Measurements from ENCODE around the gene TMEM87A.

The TMEM87A gene

DNA sequence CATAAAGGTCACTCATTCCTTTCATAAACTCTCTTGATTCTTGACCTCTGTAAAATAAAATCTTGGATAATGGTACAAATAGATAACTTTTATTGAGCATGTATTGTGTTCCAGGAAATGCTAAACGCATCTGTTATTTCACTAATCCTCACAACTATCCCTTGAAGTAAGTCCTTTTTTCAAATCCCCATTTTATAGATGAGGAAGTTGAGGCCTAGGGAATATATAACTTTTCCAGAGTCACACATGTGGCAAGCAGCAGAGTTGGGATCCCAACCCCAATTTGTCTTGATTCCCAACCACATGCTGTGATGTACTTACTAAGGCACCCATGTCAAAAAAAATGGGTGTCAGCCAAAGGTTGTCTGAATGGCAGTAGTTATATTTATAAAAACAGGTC is 71.4 kb downstream of the TMEM87A start:
- no peak for DNase-seq

DNA sequence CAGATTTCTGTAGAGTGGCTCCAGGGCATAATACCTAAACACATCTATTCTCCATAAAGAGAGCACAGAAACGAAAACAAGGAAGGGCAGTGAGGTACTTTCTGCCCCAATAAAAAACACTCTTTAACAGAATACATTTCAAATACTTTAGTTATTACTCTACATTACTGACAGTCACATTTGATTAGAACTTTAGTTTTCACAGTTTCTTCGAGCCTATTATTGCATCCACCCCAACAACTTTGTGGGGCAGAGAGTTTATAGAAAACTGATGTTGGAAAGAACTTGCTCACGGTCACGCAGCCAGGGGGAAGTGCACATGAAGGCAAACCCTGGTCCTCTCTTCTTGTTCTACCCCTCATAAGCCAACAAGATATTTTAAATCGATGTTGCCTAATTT is 74.1 kb downstream of the TMEM87A start:
- no peak for DNase-seq

GRCh38 chr15:42198516-42198915 is 74.7 kb downstream of the TMEM87A start:
- no peak for DNase-seq

GRCh38 chr15:42194513-42194912 is 78.7 kb downstream of the TMEM87A start:
- no peak for DNase-seq

DNA sequence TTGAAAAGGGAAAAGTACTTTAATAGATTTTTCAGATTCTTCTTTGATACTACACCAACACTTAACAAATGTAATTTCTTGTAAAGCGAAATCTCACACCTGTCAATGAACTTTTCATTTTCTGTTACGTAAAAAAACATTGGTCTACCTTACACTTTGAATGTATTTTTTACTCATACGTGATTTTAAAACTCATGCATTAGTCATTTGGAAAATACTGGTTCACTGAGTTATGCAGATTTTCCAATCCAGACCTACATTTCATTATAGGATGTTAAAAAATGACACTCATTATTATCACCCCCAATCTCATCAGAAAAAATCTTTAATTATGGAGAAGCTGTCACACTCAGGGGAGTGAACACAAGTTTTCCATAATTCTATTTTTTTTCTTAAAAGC is 79.8 kb downstream of the TMEM87A start:
- no peak for DNase-seq

DNA sequence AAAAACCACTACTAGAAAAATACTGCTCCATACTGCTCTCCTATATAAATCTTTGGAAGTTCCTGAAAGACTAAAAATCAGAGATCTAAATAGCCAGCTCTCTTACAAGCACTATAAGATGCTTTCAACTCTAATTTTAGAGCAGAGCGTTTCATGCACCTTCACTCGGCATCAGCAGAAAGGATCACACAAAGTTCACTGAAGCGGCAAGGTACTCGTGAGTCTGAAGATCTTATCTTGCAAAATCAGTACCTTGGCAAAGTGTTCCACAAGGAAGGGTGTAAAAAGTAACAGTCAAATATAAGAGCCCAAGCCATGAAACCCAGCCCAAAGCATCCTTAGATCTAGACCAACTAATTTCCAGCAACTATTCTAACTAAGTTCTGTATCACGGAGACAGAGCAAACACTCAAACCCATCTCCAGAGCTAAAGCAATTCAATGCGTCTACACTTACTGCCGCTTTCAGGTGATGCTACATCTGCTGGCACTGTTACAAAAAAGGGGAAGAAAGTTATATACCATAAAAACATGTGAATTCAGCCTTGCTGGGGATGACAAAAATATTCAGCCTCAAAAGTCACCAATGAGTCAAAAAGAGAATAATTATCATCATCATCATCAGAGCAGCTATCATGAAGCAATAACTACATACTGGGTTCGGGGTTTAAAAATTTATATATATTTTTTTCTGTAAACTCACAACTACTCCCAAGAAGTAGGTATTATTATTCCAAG is 81.5 kb downstream of the TMEM87A start:
- DNase-seq = no peak

DNA sequence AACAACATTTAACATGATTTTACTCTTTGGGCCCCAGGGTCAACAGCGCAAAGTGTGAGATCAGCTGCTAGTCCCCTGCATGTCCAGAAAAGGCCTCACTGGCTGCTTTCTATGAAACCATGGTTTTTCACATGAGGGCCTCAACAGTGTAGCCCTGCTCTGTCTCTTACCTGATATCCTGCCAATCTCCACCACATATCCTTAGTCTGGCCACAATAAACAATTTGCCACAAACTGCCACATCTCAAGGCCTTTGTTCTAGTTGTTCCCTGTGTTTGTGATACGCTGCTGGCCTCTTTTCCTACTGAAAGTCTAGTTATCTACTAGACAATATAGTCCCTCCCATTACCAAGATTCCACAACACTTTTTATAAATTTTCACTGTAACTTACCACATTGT is 82.9 kb downstream of the TMEM87A start:
- no peak for DNase-seq

GRCh38 chr15:42185801-42186200 is 87.4 kb downstream of the TMEM87A start:
- no peak for DNase-seq

GRCh38 chr15:42184736-42185135 is 88.5 kb downstream of the TMEM87A start:
- DNase-seq = no peak

- DNase-seq = no peak
These were observed 88.9 kb downstream of the TMEM87A start for GRCh38 chr15:42184296-42184695.

DNA sequence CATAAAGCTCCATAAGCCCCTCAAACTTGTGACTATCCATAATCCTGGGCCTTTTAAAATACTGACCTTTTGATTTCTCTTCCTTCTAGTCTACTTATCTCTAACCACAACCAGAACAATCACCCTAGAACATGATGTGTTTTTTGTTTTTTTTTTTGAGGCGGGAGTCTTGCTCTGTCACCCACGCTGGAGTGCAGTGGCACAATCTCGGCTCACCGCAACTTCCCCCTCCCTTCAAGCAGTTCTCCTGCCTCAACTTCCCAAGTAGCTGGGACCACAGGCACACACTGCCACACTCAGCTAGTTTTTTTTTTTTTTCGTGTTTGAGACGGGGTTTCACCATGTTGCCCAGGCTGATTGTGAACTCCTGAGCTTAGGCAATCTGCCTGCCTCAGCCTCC is 90.3 kb downstream of the TMEM87A start:
- DNase-seq = no peak

DNA sequence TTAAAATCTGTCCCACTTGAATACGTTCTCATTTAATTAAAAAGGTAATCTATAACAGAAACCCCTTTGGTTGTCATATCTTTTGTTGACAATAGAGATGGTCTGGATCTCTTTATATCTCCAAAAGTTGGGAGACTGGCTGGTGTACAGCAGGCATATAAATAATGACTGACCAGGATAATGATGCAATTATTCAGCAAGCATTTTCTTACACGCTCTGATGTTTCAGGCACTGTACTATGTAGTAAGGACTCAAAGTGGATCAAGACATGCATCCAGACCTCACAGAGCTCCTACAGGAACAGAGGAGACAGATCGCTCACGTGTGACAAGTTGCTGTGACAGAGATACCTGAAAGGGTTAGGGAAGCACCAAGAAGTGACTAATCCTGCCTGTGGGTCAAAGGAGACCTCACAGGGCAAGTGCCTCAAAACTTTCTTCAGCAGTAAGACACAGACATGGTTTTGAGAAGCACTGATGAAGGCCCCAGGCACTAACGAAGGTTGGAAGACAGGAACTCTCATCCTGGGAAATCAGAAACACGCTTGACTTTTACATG is 90.8 kb downstream of the TMEM87A start:
- DNase-seq = no peak

DNA sequence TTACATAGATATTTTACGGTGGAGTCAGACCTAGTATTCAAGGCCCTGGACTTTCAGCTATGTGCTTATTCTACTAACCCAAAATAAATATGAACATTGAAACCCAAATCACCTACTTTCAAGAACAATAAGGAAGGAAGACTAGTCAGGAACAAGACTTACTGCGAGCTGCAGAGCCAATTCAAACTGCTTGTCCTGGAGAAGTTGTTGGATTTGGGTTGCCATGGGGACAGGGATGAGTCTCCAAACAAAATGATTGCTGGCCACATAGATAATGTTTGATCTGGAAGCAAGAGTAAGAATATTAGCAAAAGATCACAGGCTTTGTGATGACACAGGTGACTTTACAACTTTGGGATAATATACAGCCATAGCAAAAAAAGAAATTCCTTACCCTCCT is 95.2 kb downstream of the TMEM87A start:
- no peak for DNase-seq

- no peak for DNase-seq
These were observed 97.6 kb downstream of the TMEM87A start for GRCh38 chr15:42175671-42176070.

DNA sequence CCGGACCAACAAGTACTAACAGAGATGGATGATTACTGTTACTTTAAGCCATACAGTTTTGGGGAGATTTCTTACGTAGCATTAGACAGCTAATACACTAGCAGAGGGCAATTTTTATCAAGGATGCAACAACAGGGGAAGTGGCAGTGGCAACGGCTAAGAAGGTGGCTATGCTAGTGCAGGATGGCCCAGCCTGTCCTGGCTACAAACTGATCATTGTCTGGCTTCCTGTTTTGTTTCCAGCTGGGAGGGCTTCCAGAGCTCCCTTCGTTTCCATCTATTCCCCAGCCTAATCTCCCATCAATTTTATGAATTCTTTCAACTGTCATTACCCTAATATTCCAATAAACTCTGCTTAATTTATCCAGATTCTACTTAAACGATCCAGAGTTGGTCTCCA is 100.8 kb downstream of the TMEM87A start:
- no peak for DNase-seq

- no peak for DNase-seq
These were observed 101.4 kb downstream of the TMEM87A start for GRCh38 chr15:42171795-42172194.

DNA sequence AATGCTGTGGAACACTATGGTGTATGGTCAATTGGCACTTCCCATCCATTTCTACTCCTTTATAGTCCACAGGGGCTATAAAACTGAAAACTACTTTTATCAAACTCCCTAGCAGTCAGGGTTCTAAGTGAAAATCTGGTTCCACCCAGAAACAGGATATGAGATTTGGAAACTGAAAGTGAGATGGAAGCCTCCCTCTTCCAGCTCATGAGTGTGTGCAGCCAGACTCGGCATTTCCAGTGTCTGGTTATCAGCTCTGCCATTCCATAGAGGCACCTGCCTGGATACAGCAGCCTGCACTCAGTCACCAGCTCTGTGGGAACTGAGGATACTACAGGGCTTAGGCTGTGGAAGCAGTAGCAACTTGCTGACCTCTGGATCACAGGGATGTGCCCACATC is 102.1 kb downstream of the TMEM87A start:
- DNase-seq = no peak

DNA sequence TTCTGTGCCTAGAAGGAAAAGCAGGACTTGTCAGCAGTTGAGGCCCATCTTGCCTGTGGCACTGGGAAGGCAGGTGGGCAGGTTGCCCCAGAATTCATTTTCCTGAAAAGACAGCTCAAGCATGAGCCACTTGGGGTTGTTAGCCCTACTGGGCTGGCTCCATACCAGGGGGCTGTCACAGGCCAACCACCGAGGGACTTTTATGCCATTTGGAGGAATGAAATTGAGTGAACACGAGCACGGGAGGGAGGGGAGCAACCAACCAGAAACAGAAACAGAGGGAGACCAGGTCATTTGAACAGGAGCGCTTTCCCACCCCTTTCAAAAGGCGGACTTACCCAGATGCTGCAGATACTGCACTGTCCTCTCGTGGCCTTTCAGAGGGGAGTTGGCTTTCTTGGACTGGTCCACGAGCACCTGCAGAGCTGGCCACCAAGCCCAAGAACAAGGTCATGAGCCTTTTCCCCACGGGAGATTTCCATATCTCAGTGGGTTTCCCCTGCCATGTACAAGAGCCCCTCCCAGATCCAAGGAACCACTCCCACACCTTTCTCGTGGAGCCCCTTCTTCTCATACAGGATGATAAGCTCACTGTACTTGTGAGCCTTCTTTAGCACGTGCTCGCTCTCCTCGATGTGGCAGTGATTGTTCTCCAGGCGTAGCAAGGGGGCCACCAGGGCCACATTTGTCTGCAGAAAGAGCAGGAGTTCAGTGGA is 106.8 kb downstream of the TMEM87A start:
- no peak for DNase-seq

DNA sequence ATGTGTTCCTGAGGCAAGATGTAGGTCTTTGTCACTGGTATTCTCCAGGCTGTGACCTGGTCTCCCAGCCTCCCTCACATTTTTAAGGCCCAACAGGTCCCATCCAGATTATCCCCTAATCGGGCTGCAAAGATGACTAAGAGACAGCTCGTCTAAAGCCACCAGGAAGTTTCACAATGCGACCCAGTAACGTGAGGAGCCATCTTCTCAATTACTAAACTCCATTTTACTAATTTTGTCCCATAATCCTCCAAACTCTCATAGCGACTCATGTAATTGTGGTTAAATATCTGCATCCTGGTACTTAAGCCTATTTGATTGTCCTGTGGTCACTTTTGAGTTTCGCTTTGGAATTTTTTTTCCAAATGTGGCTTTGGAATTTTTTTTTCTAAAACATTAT is 108.1 kb downstream of the TMEM87A start:
- DNase-seq = no peak

- DNase-seq = no peak
These were observed 109.2 kb downstream of the TMEM87A start for GRCh38 chr15:42163947-42164550.

- no peak for DNase-seq
These were observed 109.9 kb downstream of the TMEM87A start for GRCh38 chr15:42163291-42163690.

All from NCI-H1930 (cell line).